HG03066 (cell line): ENCODE data around the gene CEP131.
A peak's percentile ranks its signal among the peaks of the same experiment; 100 is the strongest.

Experiments
- ATAC-seq: cut with Tn5 transposase; IDR thresholded peaks from one replicate; pipeline ENCODE4 v1.9.1; 2021; ENCODE audit warnings: low read depth; ENCODE audit not compliant: unreplicated experiment

The CEP131 gene

GRCh38 chr17:81222906-81223761 lies at the start of gene CEP131:
TSS of gene CEP131 (minus strand) at chr17:81222965. CDS start at chr17:81220056, 2,909 bp downstream.
- ATAC-seq: peak; percentile 94

GRCh38 chr17:81271226-81271625 lies 48.5 kb upstream of the CEP131 start:
- ATAC-seq: no peak

DNA sequence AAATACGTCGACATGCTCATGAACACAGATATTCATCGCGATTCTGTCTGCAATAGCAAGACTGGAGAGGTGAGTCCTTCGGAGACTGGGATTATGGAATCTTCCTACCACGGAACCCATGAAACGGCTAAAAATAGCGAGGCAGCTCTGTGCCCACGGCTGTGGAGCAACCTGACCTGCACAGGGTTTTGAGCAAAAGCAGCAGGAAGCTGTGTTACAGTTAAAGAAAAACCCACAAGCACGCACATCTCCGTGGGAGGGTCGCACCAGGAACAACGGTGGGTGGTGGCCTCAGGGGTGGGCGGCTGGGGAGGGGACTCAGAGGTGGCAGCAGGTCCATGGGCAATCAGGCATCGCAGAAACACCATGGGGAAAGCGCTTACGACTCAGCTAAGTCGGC lies 47.5 kb upstream of the CEP131 start:
- ATAC-seq: no peak

DNA sequence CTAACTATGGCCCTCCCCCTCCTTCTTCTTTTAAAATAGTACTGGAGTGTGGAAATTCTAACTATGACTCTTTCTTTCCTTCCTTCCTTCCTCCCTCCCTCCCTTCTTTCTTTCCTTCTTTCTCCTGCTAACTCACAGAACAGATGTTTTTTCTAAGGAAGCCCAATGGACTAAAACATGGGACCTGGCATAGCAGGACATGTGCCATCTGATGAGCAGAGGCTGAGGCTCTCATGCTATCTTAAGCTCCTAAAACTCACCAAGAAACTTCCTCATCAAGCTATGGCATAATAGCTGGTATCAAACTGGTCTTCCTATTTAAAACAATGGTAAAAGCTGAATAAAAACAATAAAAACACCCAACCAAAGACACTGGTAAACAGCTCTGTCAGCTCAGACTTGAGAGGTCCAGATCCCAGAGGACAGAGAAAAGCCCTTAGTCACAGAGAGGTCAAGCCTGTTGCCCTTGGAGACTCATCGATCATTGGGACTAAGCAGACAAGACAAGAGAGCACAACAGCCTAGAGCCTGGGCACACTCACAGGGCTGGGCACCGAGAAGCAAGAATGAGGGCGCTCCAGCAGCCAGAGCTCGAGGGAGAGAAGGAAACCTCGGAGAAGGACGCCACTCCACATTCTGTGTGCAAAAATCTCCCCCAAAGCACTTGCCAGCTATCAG lies 44.8 kb upstream of the CEP131 start:
- ATAC-seq: no peak

- ATAC-seq: no peak
Measured at GRCh38 chr17:81265576-81265975, 42.8 kb upstream of the CEP131 start.

GRCh38 chr17:81264640-81265039 lies 41.9 kb upstream of the CEP131 start:
- ATAC-seq: no peak

DNA sequence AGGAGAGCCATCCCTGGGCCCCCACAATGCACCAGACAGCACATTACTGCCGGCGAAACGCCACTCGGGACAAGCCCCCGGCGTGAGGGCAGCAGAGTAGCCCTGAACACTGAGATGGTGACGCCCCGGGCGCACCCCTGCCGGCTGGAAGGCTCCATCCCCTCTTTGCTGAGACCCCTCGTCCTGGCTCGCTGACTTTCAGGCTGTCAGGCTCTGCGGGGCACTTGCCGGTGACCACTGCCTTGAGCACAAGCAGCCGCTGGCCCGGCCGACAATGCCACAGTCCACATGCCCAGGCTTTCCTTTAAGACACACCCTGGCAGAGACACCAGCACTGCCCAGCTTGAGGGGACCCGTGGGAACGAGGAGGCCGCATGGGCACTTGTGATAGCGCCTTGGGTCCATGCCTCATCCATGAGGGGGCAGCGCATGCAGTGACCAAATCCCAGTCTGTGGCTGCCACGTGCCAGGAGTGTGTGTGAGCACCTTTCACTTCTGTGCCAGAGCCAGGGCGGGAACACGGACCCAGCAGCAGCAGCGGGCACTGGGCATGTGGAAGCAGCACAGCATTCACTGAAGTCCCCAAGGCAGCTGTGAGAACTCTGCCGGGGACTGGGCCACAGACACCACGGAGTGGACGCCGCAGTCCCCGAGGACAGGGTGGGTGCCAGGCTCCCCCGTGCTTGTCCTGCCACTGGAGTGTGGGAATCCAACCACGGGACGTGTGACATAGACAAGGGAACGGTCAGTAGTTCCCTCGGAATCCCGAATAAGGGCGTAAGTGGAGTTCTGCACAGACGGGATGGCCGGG lies 40.8 kb upstream of the CEP131 start:
- ATAC-seq: no peak

- no peak for ATAC-seq
Measured at GRCh38 chr17:81261582-81262336, 39.0 kb upstream of the CEP131 start.

DNA sequence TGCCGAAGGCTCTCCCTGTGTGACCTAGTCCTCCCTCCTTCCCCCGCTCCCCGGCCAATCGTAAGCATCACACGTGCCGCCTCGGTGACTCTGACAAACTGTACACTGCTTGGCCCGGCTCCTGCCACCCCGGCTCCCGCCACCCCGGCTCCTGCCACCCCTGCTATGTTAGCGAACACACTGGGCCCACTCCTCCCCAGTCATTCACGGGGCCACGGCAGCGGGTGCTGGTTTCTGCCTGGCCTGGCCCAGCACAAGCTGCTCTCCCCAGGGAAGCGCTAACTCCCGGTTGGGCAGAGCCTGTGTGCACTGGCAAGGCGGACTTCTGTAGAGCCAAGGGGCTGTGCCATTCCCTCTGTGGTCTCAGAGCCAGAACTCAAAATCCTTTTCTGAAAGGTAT lies 38.3 kb upstream of the CEP131 start:
- no peak for ATAC-seq

- no peak for ATAC-seq
Measured at GRCh38 chr17:81260641-81261040, 37.9 kb upstream of the CEP131 start.

- no peak for ATAC-seq
Measured at GRCh38 chr17:81260171-81260570, 37.4 kb upstream of the CEP131 start.

DNA sequence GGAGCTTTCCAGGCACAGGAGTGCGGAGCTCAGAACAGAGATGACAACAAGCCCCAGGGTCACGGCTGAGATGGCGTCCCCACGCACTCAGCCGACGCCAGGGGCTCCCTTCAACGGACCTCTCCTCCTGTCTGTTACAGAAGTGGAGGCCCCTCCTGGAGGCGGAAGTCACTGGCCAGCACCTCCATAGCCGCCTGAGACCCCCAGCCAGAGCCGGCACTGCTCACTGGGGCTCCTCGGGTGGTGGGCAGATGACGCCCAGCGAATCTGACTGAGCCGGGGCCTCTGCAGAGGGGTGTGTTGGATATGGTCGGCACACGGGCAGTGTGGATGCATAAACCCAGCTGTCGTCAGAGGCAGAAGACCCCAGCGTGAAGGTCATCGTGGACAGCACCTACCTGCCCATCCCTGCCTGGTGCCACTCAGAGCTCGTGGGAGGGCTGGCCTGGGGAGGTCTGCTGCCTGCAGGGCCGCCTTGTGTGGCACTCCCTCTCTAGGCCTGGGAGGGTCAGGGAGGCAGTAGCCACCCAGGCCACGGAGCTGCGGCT lies 36.4 kb upstream of the CEP131 start:
- no peak for ATAC-seq

- no peak for ATAC-seq
Measured at GRCh38 chr17:81258292-81258691, 35.5 kb upstream of the CEP131 start.

- ATAC-seq: no peak
Measured at GRCh38 chr17:81257533-81257932, 34.8 kb upstream of the CEP131 start.

DNA sequence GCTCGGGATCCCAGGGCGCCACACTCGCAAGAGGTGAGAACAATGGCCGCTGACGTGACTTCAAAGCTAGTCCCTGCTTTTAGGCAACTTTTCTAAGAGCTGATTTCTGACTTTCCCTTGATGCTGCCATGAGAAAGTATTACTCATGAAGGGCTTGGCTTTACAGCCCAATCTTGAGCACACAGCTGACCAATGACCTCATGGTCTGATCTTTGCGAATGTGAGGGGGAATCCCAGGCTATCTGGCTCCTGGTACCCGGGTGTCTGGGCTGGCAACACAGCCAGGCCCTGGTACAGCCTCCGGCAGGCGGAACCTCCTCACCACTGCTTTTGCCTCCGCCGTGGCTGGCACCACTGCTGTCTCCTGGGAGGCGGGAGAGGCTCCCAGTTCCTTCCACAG lies 33.9 kb upstream of the CEP131 start:
- ATAC-seq: no peak

- ATAC-seq: no peak
Measured at GRCh38 chr17:81254955-81255717, 32.4 kb upstream of the CEP131 start.

DNA sequence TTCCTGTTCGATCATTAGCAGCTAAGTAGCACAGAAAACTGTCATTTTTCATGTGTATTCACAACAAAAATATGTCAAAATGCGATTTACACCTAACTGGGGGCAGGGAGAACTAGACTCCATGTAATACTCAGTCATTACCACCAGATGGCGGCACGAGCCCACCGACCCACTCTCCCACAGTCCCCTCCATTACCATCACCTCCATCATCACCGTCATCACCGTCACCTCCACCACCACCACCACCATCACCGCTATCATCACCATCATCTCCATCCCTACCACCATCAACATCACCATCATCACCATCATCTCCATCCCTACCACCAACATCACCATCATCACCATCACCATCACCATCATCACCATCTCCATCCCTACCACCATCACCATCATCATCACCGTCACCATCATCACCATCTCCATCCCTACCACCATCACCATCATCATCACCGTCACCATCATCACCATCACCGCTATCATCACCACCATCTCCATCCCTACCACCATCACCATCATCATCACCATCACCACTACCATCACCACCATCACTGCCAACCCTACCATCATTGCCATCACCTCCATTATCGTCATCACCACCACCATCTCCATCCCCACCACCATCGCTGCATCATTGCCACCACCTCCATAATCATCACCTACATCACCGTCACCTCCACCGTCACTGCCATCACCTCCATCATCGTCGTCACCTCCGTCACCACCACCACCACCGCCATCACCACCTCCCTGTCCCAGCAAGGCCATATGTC lies 30.8 kb upstream of the CEP131 start:
- no peak for ATAC-seq

GRCh38 chr17:81252987-81253329 lies 30.2 kb upstream of the CEP131 start:
- no peak for ATAC-seq
